Thyroid gland (tissue), 4 donors: ENCODE results near the gene PDZD2. TPM values are rescaled to one million over a fixed set of nuclear protein-coding genes. Genes with fewer than 3 reads are reported as not detected.

Experiments
- DNase-seq, 2 donors: peaks; one replicate each; pipeline ENCODE4 v3.0.0-alpha.2; 2019
- H3K27ac ChIP-seq, 3 donors: fragments of 200-600 bp; sonication (generic); 1 replicate in 2 of 3; 2 replicates in 1 of 3; pipeline ENCODE4 v1.5.1; 2016 to 2019; ENCODE audit warnings: mild to moderate bottlenecking in 1 of 3, moderate library complexity in 1 of 3
- H3K27me3 ChIP-seq: fragments of 200-600 bp; sonication (generic); one replicate; pipeline ENCODE4 v1.5.1; 2019
- H3K36me3 ChIP-seq, 2 donors: fragments of 200-600 bp; sonication (generic); one replicate each; pipeline ENCODE4 v1.5.1; 2016 to 2019
- H3K4me1 ChIP-seq, 2 donors: fragments of 200-600 bp; sonication (generic); one replicate each; pipeline ENCODE4 v1.5.1; 2017 to 2019
- H3K4me3 ChIP-seq, 3 donors: fragments of 200-600 bp; sonication (generic); replicated peaks in 1 of 3; 1 replicate in 2 of 3; 2 replicates in 1 of 3; pipeline ENCODE4 v1.5.1; 2016; ENCODE audit warnings: mild to moderate bottlenecking in 1 of 3
- H3K9me3 ChIP-seq: fragments of 200-600 bp; sonication (generic); one replicate; pipeline ENCODE4 v1.5.1; 2017
- CTCF ChIP-seq, 6 experiments: fragments of 200-600 bp in 3 of 6; fragments of 450-650 bp in 3 of 6; sonication (generic) in 3 of 6; IDR thresholded peaks; one replicate each; pipeline ENCODE4 v1.5.1; 2016 to 2019; ENCODE audit warnings: antibody characterized with exemption in 6 of 6, mild to moderate bottlenecking in 2 of 6, inconsistent platforms in 1 of 6, moderate library complexity in 1 of 6
- POLR2A ChIP-seq, 2 donors: fragments of 450-650 bp; IDR thresholded peaks; one replicate each; pipeline ENCODE4 v1.6.1; 2017; ENCODE audit warnings: antibody characterized with exemption in 2 of 2, mild to moderate bottlenecking in 2 of 2, moderate library complexity in 1 of 2
- WGBS, 2 donors: methylation state at CpG; one replicate each; pipeline ENCODE4 v1.1.5; 2017; 5-methylcytosine and 5-hydroxymethylcytosine counted together
- intact Hi-C: fragments of 100-400 bp; cut with DNase I; formaldehyde crosslinking; loops from one replicate; pipeline ENCODE4 v1.15.1; 2023
- total RNA-seq, 4 donors: library from RNA; depleted of rRNA; stranded (reverse); fragments of >200 nt; gene quantifications; one replicate each; pipeline ENCODE4 v1.2.3, GENCODE V29; 2016

Gene PDZD2
- total RNA-seq, 4 donors from 2014 or later: 1.8 to 4.5 (median 3.9) TPM

- intact Hi-C loops: no loop called here
- Histone ChIP-seq H3K27me3 (no peaks in the 10 kb centered on the region), H3K36me3 (no peaks in the 10 kb centered on the region), H3K4me1 (no peaks in the 10 kb centered on the region), H3K4me3 (no peak overlapping the region), H3K27ac (no peak overlapping the region), H3K9me3 (no peaks in the 10 kb centered on the region)
- DNase-seq: no peak
- TF ChIP-seq POLR2A (IDR thresholded peaks at IDR 0.05) (no peak), CTCF (IDR thresholded peaks at IDR 0.05) (no peak)
- WGBS, 2 donors: 28 to 72% methylated on average over 3 of the region's 3 CpGs
These were observed 184.5 kb downstream of the PDZD2 start for GRCh38 chr5:31823472-31823871.

- Histone ChIP-seq H3K9me3 (no peaks in the 10 kb centered on the region), H3K4me1 (no peaks in the 10 kb centered on the region), H3K27ac (no peak overlapping the region), H3K36me3 (no peaks in the 10 kb centered on the region), H3K4me3 (no peak overlapping the region), H3K27me3 (no peaks in the 10 kb centered on the region)
- no peak for TF ChIP-seq CTCF (IDR thresholded peaks at IDR 0.05)
- TF ChIP-seq POLR2A (IDR thresholded peaks at IDR 0.05): no peak
- 56 to 75% methylated on average over 8 of the region's 8 CpGs for WGBS, 2 donors
- no peak for DNase-seq
- intact Hi-C loops: loop anchor here (5.0 kb wide), 1 partner anchor 267 kb away; no protein-coding TSS in a partner anchor
These were observed 186.1 kb downstream of the PDZD2 start for GRCh38 chr5:31824869-31825517.

GRCh38 chr5:31825518-31826068 is 186.7 kb downstream of the PDZD2 start:
- no peaks in the 10 kb centered on the region for H3K27me3 ChIP-seq
- WGBS, 2 donors: 18 to 28% methylated on average over 8 of the region's 8 CpGs
- intact Hi-C loops: loop anchor here (5.0 kb wide), 1 partner anchor 267 kb away; no protein-coding TSS in a partner anchor
- DNase-seq: peak; percentile 47 to 54
- no peaks in the 10 kb centered on the region for H3K9me3 ChIP-seq
- H3K27ac ChIP-seq: no peak overlapping the region
- no peaks in the 10 kb centered on the region for H3K4me1 ChIP-seq
- H3K36me3 ChIP-seq: no peaks in the 10 kb centered on the region
- TF ChIP-seq CTCF (IDR thresholded peaks at IDR 0.05) (peak; percentile 41 to 78 (median 70)), POLR2A (IDR thresholded peaks at IDR 0.05) (no peak)
- no peak overlapping the region for H3K4me3 ChIP-seq

- TF ChIP-seq POLR2A (IDR thresholded peaks at IDR 0.05): no peak
- no peak for TF ChIP-seq CTCF (IDR thresholded peaks at IDR 0.05)
- Histone ChIP-seq H3K4me3 (no peak overlapping the region), H3K9me3 (no peaks in the 10 kb centered on the region), H3K36me3 (no peaks in the 10 kb centered on the region), H3K4me1 (no peaks in the 10 kb centered on the region), H3K27me3 (no peaks in the 10 kb centered on the region), H3K27ac (no peak overlapping the region)
- DNase-seq: no peak
- intact Hi-C loops: loop anchor here (5.0 kb wide), 1 partner anchor 264 kb away; no protein-coding TSS in a partner anchor
- 97 to 100% methylated on average over 1 of the region's 1 CpG for WGBS, 2 donors
These were observed 188.9 kb downstream of the PDZD2 start for GRCh38 chr5:31827867-31828266.

- 75% methylated on average over 4 of the region's 4 CpGs for WGBS, 2 donors
- no peak for DNase-seq
- Histone ChIP-seq H3K9me3 (no peaks in the 10 kb centered on the region), H3K4me1 (no peaks in the 10 kb centered on the region), H3K36me3 (no peaks in the 10 kb centered on the region), H3K27me3 (no peaks in the 10 kb centered on the region), H3K27ac (no peak overlapping the region), H3K4me3 (no peak overlapping the region)
- intact Hi-C loops: no loop called here
- no peak for TF ChIP-seq POLR2A (IDR thresholded peaks at IDR 0.05)
- TF ChIP-seq CTCF (IDR thresholded peaks at IDR 0.05): no peak
These were observed 194.0 kb downstream of the PDZD2 start for GRCh38 chr5:31832966-31833365.
